DND-41 (cell line): ENCODE measurements around the gene BLOC1S5.

ENCODE experiments used
- ATAC-seq: fragments of 200-7000 bp; cut with Tn5 transposase; 3 replicates; pipeline ENCODE4 v1.9.1; 2021; ENCODE audit warnings: low read depth; ENCODE audit not compliant: insufficient read depth
- DNase-seq: peaks from one replicate; pipeline ENCODE4 v3.0.0-alpha.2; 2020
- H2AFZ ChIP-seq: 2 replicates; pipeline ENCODE4 v1.6.0; 2012; ENCODE audit warnings: low read depth, low read length
- H3K27ac ChIP-seq: 2 replicates; pipeline ENCODE4 v1.5.1; 2012; ENCODE audit warnings: low read length, inconsistent platforms
- H3K27me3 ChIP-seq: fragments of 200-600 bp; sonication (generic); 2 replicates; pipeline ENCODE4 v1.6.0; 2012; ENCODE audit warnings: low read length, mild to moderate bottlenecking, inconsistent platforms; ENCODE audit not compliant: insufficient read depth, poor library complexity
- H3K36me3 ChIP-seq: 2 replicates; pipeline ENCODE4 v1.5.1; 2012; ENCODE audit warnings: low read length, inconsistent platforms; ENCODE audit not compliant: insufficient read depth
- H3K4me1 ChIP-seq: 2 replicates; pipeline ENCODE4 v1.5.1; 2012; ENCODE audit warnings: mild to moderate bottlenecking, low read length; ENCODE audit not compliant: insufficient read depth
- H3K4me2 ChIP-seq: 2 replicates; pipeline ENCODE4 v1.6.0; 2012; ENCODE audit warnings: mild to moderate bottlenecking, moderate library complexity, low read length, inconsistent platforms; ENCODE audit not compliant: insufficient read depth
- H3K4me3 ChIP-seq, 2 experiments: fragments of 200-600 bp in 1 of 2; shearing (Covaris generic) in 1 of 2; 2 replicates each; pipeline ENCODE4 v1.5.1; 2012 to 2016; ENCODE audit warnings: inconsistent platforms in 2 of 2, low read length in 2 of 2, mild to moderate bottlenecking in 2 of 2, low read depth in 1 of 2, moderate library complexity in 1 of 2
- H3K79me2 ChIP-seq: 2 replicates; pipeline ENCODE4 v1.6.0; 2012; ENCODE audit warnings: low read length, inconsistent platforms; ENCODE audit not compliant: insufficient read depth
- H3K9ac ChIP-seq: 2 replicates; pipeline ENCODE4 v1.6.0; 2012; ENCODE audit warnings: low read depth, mild to moderate bottlenecking, inconsistent platforms, low read length, moderate library complexity
- H3K9me3 ChIP-seq: 2 replicates; pipeline ENCODE4 v1.5.1; 2012; ENCODE audit warnings: low read length, moderate library complexity, mild to moderate bottlenecking, inconsistent platforms; ENCODE audit not compliant: insufficient read depth, severe bottlenecking
- H4K20me1 ChIP-seq: 2 replicates; pipeline ENCODE4 v1.6.0; 2012; ENCODE audit warnings: low read length; ENCODE audit not compliant: insufficient read depth
- CTCF ChIP-seq: IDR thresholded peaks from 2 replicates; pipeline ENCODE4 v1.5.1; 2012; ENCODE audit warnings: borderline replicate concordance, low read length, moderate library complexity, mild to moderate bottlenecking; ENCODE audit not compliant: poor library complexity, severe bottlenecking; ENCODE audit errors: extremely low read depth
- EZH2 ChIP-seq: IDR thresholded peaks from 3 replicates; pipeline ENCODE4 v1.6.1; 2012; ENCODE audit warnings: borderline replicate concordance, low read depth, mild to moderate bottlenecking, moderate library complexity, low read length, inconsistent platforms; ENCODE audit not compliant: severe bottlenecking

BLOC1S5 gene

GRCh38 chr6:8066108-8066507, 1.9 kb upstream of the BLOC1S5 start:
- DNase-seq (no peak), ATAC-seq (no peak)
- TF ChIP-seq CTCF, result peak; percentile 18
- no peak for TF ChIP-seq EZH2
- Histone ChIP-seq H3K27me3 (no peaks in the 10 kb centered on the region), H2AFZ (peak overlapping the region; percentile 91), H3K27ac (no peak overlapping the region), H3K36me3 (peaks cover 10% of the 10 kb centered on the region), H3K9ac (no peak overlapping the region), H3K9me3 (no peaks in the 10 kb centered on the region), H3K4me3 (no peak overlapping the region), H3K79me2 (peaks cover 32% of the 10 kb centered on the region), H3K4me1 (peaks cover 20% of the 10 kb centered on the region), H4K20me1 (no peaks in the 10 kb centered on the region), H3K4me2 (no peak overlapping the region)

- DNase-seq (no peak), ATAC-seq (no peak)
- H3K9me3 ChIP-seq, result no peaks in the 10 kb centered on the region
- TF ChIP-seq CTCF, result no peak
- TF ChIP-seq EZH2, result no peak
- H3K27ac ChIP-seq, result no peak overlapping the region
- peaks cover 20% of the 10 kb centered on the region for H3K4me1 ChIP-seq
- no peaks in the 10 kb centered on the region for H3K27me3 ChIP-seq
- no peak overlapping the region for H3K4me2 ChIP-seq
- H3K9ac ChIP-seq, result no peak overlapping the region
- H2AFZ ChIP-seq, result peak overlapping the region; percentile 91
- H3K79me2 ChIP-seq, result peaks cover 32% of the 10 kb centered on the region
- no peaks in the 10 kb centered on the region for H4K20me1 ChIP-seq
- H3K36me3 ChIP-seq, result peaks cover 10% of the 10 kb centered on the region
- H3K4me3 ChIP-seq, result no peak overlapping the region
Observed at GRCh38 chr6:8065519-8065911, 1.3 kb upstream of the BLOC1S5 start.

GRCh38 chr6:8064638-8065518, 689 bp upstream of the BLOC1S5 start:
- no peaks in the 10 kb centered on the region for H3K27me3 ChIP-seq
- 0 out of 3 replicates have a peak, but pooled peaks have one; percentile 11 for ATAC-seq
- no peaks in the 10 kb centered on the region for H4K20me1 ChIP-seq
- peak overlapping the region; percentile 84 for H3K9ac ChIP-seq
- no peaks in the 10 kb centered on the region for H3K9me3 ChIP-seq
- peak overlapping the region; percentile 61 to 77; a peak in 3 of 4 replicates for H3K4me3 ChIP-seq
- DNase-seq, result peak; percentile 10
- H3K27ac ChIP-seq, result peak overlapping the region; percentile 91
- TF ChIP-seq CTCF (no peak), EZH2 (no peak)
- peaks cover 16% of the 10 kb centered on the region for H3K36me3 ChIP-seq
- peak overlapping the region; percentile 91 for H2AFZ ChIP-seq
- peak overlapping the region; percentile 53 for H3K4me2 ChIP-seq
- peaks cover 20% of the 10 kb centered on the region for H3K4me1 ChIP-seq
- H3K79me2 ChIP-seq, result peaks cover 32% of the 10 kb centered on the region
